ENCODE data around the gene BBS9.

GRCh38 chr7:33411020-33411419 is 281.7 kb downstream of the BBS9 start:
- no peak for TF ChIP-seq EZH2 (IDR thresholded peaks at IDR 0.05; ENCODE audit: low read depth, unreplicated experiment)
- TF ChIP-seq POLR2AphosphoS5 (IDR thresholded peaks at IDR 0.05; ENCODE audit: low read depth): no peak
- no peak for TF ChIP-seq CTCF (conservative IDR thresholded peaks at IDR 0.05; ENCODE audit: low read depth in 2 of 2)
- TF ChIP-seq, protein P1, sequence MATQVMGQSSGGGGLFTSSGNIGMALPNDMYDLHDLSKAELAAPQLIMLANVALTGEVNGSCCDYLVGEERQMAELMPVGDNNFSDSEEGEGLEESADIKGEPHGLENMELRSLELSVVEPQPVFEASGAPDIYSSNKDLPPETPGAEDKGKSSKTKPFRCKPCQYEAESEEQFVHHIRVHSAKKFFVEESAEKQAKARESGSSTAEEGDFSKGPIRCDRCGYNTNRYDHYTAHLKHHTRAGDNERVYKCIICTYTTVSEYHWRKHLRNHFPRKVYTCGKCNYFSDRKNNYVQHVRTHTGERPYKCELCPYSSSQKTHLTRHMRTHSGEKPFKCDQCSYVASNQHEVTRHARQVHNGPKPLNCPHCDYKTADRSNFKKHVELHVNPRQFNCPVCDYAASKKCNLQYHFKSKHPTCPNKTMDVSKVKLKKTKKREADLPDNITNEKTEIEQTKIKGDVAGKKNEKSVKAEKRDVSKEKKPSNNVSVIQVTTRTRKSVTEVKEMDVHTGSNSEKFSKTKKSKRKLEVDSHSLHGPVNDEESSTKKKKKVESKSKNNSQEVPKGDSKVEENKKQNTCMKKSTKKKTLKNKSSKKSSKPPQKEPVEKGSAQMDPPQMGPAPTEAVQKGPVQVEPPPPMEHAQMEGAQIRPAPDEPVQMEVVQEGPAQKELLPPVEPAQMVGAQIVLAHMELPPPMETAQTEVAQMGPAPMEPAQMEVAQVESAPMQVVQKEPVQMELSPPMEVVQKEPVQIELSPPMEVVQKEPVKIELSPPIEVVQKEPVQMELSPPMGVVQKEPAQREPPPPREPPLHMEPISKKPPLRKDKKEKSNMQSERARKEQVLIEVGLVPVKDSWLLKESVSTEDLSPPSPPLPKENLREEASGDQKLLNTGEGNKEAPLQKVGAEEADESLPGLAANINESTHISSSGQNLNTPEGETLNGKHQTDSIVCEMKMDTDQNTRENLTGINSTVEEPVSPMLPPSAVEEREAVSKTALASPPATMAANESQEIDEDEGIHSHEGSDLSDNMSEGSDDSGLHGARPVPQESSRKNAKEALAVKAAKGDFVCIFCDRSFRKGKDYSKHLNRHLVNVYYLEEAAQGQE (IDR thresholded peaks at IDR 0.05; ENCODE audit: unreplicated experiment): no peak
- no peak for TF ChIP-seq ZNF462 (CRISPR knock-in tag; IDR thresholded peaks at IDR 0.05)

Measured in GM23338 (cell line).